Fibroblast of gingiva (primary cell): ENCODE measurements around the gene HIVEP3.

Experiments
- DNase-seq: peaks from one replicate; pipeline ENCODE4 v3.0.0-alpha.2; 2011; ENCODE audit warnings: low read depth

Gene HIVEP3

GRCh38 chr1:41665962-41666917 lies 252.5 kb downstream of the HIVEP3 start:
- DNase-seq: no peak

GRCh38 chr1:41664861-41665640 lies 253.7 kb downstream of the HIVEP3 start:
- DNase-seq: peak; percentile 47

- DNase-seq: no peak
Measured at GRCh38 chr1:41663671-41664400, 254.9 kb downstream of the HIVEP3 start.

- DNase-seq: peak; percentile 72
Measured at GRCh38 chr1:41662765-41663437, 255.8 kb downstream of the HIVEP3 start.

- DNase-seq: peak; percentile 83
Measured at GRCh38 chr1:41662061-41662764, 256.5 kb downstream of the HIVEP3 start.

GRCh38 chr1:41661428-41662060 lies 257.2 kb downstream of the HIVEP3 start:
- no peak for DNase-seq

GRCh38 chr1:41660570-41661427 lies 257.9 kb downstream of the HIVEP3 start:
- DNase-seq: no peak

GRCh38 chr1:41659903-41660302 lies 258.8 kb downstream of the HIVEP3 start:
- DNase-seq: no peak

GRCh38 chr1:41659159-41659495 lies 259.6 kb downstream of the HIVEP3 start:
- no peak for DNase-seq

GRCh38 chr1:41658431-41659158 lies 260.1 kb downstream of the HIVEP3 start:
- DNase-seq: no peak

GRCh38 chr1:41657679-41658295 lies 260.9 kb downstream of the HIVEP3 start:
- DNase-seq: no peak

- DNase-seq: no peak
Measured at GRCh38 chr1:41656825-41657500, 261.8 kb downstream of the HIVEP3 start.

- DNase-seq: no peak
Measured at GRCh38 chr1:41656068-41656467, 262.7 kb downstream of the HIVEP3 start.

- DNase-seq: no peak
Measured at GRCh38 chr1:41655632-41656031, 263.1 kb downstream of the HIVEP3 start.

GRCh38 chr1:41653574-41653973 lies 265.1 kb downstream of the HIVEP3 start:
- no peak for DNase-seq

GRCh38 chr1:41652384-41653265 lies 266.1 kb downstream of the HIVEP3 start:
- no peak for DNase-seq
